Kidney tubule cell (primary cell): ENCODE data around the gene FBXW5.

ENCODE experiments used
- DNase-seq: peaks from one replicate; pipeline ENCODE4 v3.0.0-alpha.2; 2018; ENCODE audit warnings: low spot score

The FBXW5 gene

GRCh38 chr9:136944519-136945332 lies at the start of gene FBXW5, which contains the start of gene C8G:
FBXW5 (minus strand) TSS chr9:136944738; CDS start chr9:136944083, 655 bp downstream.
C8G (plus strand) TSS chr9:136945243; CDS start chr9:136945321, 78 bp downstream.
- peak; percentile 95 for DNase-seq

DNA sequence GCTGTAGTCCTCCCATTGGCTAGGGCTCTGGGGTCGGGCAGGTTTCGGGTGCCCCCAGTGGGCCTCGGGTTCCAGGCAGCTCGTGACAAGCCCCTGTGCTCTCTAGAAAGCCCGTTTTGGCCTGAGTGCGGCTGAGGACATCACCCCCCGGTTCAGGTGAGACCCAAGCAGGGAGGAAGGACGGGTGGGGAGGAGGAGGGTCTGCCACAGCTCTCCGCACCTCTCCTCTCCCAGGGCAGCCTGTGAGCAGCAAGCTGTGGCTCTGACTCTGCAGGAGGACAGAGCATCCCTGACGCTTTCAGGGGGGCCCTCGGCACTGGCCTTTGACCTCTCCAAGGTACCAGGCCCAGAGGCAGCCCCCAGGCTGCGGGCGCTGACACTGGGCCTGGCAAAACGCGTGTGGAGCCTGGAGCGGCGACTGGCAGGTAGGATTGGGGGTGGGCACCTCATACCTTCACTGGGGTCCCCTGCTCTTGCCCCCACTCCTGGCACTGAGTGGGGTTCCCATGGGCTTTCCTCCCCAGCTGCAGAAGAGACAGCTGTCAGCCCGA lies 48.4 kb upstream of the FBXW5 start:
- no peak for DNase-seq

DNA sequence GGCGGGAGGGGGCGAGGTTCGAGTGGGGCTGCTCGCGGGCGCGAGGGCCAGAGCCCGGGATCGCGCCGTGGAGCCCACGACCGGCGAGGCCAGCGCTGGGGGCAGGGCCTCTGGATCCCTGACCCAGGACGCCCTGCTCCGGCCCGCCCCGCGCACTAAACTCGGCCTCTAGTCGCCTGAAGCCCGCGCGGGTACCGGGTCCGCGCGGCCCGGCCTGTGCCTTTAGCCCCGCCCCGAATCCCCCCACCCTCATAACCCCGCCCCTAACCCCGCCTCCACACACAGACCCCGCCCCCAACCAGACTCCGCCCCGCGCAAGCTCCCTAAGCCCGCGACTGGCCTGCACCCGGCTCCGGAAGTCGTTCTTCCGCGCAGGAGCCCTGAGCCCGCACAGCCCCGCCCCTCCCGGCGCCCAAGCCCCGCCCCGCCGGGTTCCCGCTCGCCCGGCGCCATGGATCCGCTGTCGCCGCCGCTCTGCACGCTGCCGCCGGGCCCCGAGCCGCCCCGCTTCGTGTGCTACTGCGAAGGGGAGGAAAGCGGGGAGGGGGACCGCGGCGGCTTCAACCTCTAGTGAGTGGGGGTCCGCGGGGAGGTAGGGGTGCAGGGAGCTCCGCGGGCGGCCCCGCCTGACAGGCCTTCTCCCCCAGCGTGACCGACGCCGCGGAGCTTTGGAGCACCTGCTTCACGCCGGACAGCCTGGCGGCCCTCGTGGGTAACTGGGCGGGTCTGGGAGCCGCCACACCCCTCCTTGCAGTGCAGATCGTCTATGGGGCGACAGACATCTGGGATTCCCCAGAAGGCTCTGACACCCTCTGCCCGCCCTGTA lies 47.7 kb upstream of the FBXW5 start, which contains the start of gene PAXX:
Gene PAXX, plus strand, starts transcription at position 430 of the 826 bp plus-strand sequence. Its CDS starts 22 bp downstream, at position 452.
- DNase-seq = peak; percentile 92

- no peak for DNase-seq
These were observed 45.8 kb upstream of the FBXW5 start for GRCh38 chr9:136990242-136990911.

- DNase-seq = no peak
These were observed 44.3 kb upstream of the FBXW5 start for GRCh38 chr9:136988872-136989271.

DNA sequence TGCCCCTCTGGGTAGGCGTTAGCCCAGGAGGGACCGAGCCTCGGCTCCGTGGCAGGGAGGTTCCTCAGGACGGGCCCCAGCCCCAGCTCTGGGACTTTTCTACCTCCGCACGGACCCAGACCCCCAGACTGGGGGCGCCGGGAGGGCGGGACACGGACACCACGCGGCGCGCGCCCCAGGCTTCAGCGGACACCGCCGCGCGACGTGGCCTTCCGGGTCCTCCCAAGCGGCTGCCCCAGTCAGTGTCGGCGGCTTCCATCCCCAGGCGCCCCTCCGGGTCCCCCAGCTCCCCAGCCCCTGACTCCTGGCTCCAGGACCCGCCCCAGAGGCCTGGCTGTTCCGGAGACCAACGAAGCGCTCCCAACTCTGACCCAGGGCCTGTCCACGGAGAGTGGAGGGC lies 41.3 kb upstream of the FBXW5 start:
- DNase-seq = no peak

- DNase-seq = no peak
These were observed 40.6 kb upstream of the FBXW5 start for GRCh38 chr9:136985027-136985602.

- DNase-seq = no peak
These were observed 40.0 kb upstream of the FBXW5 start for GRCh38 chr9:136984464-136985026.

DNA sequence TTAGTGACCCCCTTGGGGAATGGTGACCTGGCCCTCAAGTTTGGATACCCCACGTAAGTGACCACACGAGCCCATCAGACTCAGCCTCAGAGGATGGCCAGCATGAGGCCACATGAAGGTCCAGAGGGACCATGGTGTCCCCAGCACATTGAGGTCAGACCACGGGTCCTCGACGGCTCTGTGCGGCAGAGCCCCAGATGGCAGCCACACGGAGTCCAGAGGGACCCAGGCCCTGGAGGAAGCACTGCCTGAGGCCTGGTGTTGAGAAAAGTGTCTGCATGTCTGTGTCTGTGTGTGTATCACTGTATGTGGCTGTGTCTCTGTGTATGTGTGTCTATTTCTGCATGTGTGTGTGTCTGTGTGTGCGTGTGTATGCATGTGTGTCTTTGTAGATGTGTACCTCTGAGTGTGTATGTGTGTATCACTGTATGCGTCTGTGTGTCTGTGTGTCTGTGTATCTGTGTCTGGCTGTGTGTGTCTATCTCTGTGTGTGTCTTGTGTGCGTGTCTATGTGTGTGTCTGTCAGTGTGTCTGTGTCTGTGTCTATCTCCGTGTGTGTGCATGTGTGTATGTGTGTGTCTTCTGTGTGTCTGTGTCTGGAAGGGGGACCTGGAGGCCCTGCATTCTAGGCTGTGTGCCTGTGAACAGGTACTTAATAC lies 39.2 kb upstream of the FBXW5 start:
- no peak for DNase-seq

- no peak for DNase-seq
These were observed 38.6 kb upstream of the FBXW5 start for GRCh38 chr9:136983167-136983566.

DNA sequence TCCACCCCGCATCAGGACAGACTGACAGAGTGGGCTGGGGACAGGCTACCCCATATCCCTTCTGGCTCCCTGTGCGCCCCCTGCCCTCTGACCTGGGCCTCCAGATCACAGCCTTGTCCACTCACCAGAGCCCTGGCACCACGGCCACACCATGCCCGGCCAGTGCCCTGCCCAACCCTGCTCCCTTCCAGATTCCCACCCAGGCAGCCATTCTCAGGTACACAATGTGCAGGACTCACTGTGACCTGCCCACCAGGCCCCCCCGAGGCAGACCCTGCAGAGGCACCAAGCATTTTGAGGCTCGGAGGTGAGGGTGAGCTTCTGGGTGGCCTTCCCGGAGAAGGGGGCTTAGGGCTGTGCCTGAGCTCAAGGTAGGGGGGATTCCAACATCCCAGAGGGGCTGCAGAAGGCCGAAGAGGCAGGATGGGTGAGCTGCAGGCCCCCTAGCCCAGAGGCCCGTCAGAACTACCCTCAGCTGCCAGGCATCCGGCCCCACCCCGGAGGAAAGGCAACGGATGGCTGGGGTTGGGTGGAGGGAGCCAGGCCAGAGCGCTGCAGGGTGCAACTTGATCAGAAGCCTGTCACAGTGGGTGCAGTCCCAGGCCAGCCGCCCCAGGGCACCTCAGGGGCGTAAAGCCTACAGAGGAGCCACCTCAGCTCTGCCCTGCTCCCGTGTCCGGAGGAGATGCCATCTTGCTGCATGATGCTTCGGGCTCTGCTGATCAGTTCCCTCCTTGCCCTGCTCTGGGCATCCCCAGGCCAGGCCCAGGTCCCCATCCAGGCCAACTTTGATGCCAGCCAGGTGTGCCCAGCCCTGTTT lies 37.9 kb upstream of the FBXW5 start, which contains the start of gene LCNL1:
Gene LCNL1, plus strand, starts transcription at position 762 of the 820 bp plus-strand sequence. CDS start 594 bp downstream, outside the sequence.
- DNase-seq = no peak

- DNase-seq = no peak
These were observed 37.2 kb upstream of the FBXW5 start for GRCh38 chr9:136981588-136982231.

- DNase-seq = no peak
These were observed 36.3 kb upstream of the FBXW5 start for GRCh38 chr9:136980669-136981478.

- no peak for DNase-seq
These were observed 35.4 kb upstream of the FBXW5 start for GRCh38 chr9:136979769-136980587.

GRCh38 chr9:136978865-136979544 lies 34.5 kb upstream of the FBXW5 start:
- DNase-seq = no peak

- DNase-seq = peak; percentile 22
These were observed 33.7 kb upstream of the FBXW5 start for GRCh38 chr9:136978073-136978864.
